Effector CD8-positive, alpha-beta T cell (primary cell): ENCODE measurements around the gene IPO4.

Experiments used
- DNase-seq: peaks from one replicate; lab custom pipeline; 2025; lab: John Stamatoyannopoulos, UW

The IPO4 gene

DNA sequence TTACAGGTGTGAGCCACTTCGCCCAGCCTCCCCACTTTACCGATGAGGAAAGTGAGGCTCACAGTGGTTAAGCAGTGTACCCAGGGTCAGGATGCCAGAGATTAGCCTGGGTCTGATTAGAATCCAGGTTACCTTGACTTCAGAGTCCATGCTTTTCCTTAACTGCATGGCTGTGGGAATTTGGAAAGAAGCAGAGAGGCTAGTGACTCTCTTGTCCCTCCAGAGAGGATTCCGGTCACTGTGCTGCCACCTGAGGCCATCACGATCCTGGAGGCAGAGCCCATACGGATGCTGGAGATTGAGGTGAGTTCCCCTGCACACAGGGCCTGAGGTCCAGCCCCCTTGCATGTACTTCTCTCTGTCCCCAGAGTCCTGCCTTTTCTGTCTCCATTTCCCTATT lies 12.0 kb downstream of the IPO4 start:
- no peak for DNase-seq

DNA sequence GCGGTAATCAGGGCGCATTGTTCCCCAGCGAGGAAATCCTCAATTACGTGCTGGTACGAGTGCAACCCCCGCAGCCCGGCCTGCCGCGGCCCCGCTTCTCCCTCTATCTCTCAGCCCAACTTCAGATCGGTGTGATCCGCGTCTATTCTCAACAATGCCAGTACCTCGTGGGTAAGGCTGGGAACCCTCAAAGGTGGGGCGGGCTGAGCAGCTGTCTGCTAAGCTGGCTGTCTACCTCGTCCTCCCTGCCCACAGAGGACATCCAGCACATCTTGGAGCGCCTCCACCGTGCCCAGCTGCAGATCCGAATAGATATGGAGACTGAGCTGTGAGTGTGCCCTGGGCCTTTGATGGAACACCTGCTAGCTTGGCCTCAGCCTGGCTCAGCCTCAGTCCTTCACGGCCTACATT lies 15.7 kb downstream of the IPO4 start:
- no peak for DNase-seq

GRCh38 chr14:24172261-24172860 lies 16.3 kb downstream of the IPO4 start:
- DNase-seq: no peak

GRCh38 chr14:24171422-24172260 lies 17.0 kb downstream of the IPO4 start, which contains the start of gene REC8:
Gene REC8, plus strand, starts transcription at chr14:24172080. Its CDS starts 473 bp downstream, at chr14:24172553.
- peak; percentile 77 for DNase-seq

DNA sequence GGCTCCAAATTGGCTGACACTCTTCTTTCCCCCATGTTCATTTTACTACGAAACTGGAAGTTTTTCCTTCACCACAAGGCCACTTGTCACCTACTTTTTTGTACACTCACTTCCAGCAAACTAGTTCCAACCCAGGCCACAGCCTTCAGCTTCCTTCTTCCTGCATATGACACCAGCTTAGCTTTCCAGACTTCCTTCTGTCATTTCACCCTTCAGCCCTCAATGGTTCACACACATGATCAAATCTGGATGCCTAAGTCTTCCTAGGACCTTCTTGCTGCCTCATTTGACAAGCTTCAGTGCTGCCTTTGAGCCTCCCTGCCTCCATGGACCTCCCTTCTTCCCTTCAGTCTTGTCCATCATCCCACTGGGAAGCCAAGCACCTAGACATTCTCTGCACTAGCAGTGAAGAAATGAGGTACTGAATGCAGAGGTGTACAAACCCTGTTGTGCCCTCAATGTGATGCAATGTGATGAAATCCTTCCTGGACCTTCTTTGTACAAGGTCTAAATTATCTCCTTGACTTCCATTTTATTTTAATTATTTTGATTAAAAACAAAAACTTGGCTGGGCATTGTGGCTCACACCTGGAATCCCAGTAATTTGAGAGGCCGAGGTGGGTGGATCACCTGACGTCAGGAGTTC lies 21.0 kb downstream of the IPO4 start:
- DNase-seq: no peak

GRCh38 chr14:24165785-24166184 lies 22.8 kb downstream of the IPO4 start:
- DNase-seq: no peak

GRCh38 chr14:24164518-24164991 lies 24.1 kb downstream of the IPO4 start:
- DNase-seq: no peak

GRCh38 chr14:24162093-24162492 lies 26.5 kb downstream of the IPO4 start:
- no peak for DNase-seq

DNA sequence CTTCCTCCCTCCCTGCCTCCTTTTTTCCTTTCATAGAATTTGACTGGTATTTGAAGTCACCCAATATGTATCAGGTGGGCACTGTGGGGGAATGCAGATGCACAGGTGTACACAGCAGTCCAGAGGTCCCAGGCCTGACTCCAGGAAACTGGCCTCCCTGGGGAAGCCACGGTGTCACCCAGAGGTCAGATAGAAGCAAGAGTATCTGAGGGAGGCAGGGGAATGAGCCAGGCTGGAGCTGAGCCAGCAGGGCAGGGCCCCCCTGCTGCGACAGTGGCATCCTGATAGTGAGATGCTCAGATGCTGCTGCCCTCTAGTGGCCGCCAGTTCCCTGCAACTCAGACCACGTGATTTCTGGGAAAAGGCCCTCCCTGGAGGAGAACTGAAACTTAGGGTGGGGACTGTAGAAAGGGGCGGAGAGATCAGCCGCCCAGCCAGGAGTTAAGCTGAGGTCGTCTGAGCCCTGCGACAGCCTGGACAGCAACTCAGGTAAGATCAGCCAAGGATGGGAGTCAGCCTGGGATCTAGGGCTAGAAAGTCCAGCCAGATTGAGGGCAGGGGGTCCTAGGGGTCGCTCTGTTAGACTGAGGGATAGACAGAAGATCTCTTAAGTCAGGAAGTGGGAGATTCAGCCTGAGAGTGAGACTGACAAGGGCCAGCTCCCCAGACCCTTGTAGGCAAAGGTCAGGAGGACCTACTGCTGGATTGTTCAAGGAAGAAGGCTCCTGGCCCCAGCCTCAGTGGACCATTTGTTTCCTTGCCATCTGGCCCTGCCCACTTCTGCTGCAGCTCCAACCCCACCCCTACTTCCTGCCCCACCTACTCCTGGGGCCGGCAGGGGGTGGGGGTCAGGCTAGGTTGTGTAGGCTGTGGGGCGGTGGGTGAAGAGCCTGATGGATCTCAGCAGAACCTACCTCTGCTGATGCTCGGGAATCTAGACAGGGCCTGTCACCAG lies 27.5 kb downstream of the IPO4 start, which contains the start of gene IRF9:
Gene IRF9, plus strand, starts transcription at position 416 of the 955 bp plus-strand sequence. CDS start 880 bp downstream, outside the sequence.
- DNase-seq: peak; percentile 97

DNA sequence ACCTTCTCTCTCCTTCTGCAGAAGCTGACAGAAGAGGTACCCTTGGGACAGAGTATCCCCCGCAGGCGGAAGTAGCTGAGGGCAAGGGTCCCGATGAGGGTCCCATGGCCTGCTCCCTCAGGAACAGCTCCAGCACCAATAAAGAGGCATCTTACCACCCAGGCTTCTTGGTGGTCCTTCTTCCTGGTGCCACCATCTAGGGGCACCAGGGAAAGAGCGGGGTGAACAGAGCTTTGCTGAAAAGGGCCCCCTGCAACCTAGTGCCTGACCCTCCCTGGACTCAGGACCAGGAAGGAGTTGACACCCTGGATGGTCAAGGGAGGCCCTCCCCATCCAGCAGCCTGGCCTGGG lies 28.1 kb downstream of the IPO4 start:
- DNase-seq: no peak

DNA sequence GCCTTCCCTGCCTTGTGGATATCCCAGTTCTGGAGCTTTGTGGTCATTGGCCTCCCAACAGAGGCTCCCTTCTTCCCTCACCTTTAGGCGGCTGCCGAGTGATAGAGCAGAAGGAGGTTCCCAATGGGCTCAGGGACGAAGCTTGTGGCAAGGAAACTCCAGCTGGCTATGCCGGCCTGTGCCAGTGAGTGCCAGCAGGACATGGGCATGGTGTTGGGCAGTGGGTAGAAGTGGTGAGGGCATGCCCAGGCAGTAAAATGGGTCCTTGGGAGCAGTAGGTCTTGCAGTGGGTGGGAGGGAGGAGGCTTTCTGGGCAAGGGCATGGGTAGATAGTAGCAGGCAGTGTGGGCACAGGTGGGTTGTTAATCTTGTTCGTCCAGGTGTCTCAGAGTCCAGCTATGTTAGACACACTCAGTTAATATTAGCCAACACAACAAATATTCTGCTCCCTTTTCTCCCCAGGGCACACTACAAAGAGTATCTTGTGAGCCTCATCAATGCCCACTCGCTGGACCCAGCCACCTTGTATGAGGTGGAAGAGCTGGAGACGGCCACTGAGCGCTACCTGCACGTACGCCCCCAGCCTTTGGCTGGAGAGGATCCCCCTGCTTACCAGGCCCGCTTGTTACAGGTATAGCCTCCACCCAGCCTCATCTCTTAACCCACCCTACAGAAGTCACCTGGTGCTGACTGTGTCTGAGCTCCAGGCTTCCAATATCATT lies 28.7 kb downstream of the IPO4 start:
- DNase-seq: no peak

DNA sequence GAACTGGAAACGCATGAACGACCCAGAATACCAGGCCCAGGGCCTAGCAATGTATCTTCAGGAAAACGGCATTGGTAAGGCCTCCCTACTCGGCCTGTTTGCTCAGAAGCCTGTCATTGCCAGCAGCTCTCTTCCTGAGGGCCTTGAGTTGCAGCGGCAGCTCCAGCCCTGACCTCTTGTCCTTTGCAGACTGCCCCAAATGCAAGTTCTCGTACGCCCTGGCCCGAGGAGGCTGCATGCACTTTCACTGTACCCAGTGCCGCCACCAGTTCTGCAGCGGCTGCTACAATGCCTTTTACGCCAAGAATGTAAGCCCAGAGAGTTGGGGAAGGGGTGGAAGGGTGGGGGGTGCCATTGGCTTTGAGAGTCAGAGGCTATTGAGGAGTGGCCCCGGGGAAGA lies 31.3 kb downstream of the IPO4 start:
- no peak for DNase-seq

DNA sequence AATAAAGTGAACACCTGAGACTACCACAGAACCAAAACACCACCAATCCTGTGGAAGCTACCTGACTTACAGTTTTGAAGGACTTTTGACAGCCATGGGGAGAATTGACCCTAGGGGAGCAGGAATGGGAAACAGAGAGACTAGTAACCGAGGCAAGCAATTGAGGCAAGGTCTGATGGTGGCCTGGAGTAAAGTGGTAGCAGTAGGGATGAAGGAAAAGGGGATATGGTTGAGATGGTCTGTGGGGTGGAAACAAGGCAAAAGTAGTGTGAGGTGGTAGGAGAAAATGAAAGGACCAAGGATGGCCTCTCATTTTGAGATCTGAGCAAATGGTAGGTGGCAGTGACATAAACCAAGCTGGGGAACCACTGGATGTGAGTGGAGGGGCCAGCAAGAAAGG lies 31.8 kb downstream of the IPO4 start:
- DNase-seq: no peak

- DNase-seq: no peak
Measured at GRCh38 chr14:24155100-24155499, 33.5 kb downstream of the IPO4 start.

DNA sequence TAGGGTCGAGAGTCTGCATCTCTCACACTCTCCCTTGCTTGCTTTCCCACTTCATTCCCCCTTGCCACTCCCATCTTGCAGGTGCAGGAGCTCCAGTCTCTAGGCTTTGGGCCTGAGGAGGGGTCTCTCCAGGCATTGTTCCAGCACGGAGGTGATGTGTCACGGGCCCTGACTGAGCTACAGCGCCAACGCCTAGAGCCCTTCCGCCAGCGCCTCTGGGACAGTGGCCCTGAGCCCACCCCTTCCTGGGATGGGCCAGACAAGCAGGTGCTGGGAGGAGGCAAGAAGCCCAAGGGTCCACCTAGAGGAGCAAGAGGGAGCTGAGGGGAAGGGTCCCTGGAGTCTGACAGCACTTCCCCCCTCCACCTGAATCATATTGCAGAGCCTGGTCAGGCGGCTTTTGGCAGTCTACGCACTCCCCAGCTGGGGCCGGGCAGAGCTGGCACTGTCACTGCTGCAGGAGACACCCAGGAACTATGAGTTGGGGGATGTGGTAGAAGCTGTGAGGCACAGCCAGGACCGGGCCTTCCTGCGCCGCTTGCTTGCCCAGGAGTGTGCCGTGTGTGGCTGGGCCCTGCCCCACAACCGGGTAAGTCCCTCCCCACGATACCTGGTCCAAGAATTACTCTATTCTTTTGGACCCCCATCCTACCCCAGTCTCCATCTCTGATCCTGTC lies 37.1 kb downstream of the IPO4 start:
- DNase-seq: no peak

DNA sequence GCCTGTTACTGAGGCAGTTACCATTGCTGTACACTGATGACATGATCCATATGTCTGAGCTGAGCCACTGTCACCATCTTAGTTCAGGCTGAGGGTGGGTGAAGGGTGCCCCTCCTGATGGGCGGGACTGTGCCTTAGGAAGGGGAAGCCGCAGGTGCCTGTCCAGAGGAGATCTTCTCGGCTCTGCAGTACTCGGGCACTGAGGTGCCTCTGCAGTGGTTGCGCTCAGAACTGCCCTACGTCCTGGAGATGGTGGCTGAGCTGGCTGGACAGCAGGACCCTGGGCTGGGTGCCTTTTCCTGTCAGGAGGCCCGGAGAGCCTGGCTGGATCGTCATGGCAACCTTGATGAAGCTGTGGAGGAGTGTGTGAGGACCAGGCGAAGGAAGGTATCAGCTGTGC lies 37.6 kb downstream of the IPO4 start:
- DNase-seq: no peak

GRCh38 chr14:24150567-24150966 lies 38.0 kb downstream of the IPO4 start:
- no peak for DNase-seq

GRCh38 chr14:24150061-24150460 lies 38.6 kb downstream of the IPO4 start:
- DNase-seq: no peak

DNA sequence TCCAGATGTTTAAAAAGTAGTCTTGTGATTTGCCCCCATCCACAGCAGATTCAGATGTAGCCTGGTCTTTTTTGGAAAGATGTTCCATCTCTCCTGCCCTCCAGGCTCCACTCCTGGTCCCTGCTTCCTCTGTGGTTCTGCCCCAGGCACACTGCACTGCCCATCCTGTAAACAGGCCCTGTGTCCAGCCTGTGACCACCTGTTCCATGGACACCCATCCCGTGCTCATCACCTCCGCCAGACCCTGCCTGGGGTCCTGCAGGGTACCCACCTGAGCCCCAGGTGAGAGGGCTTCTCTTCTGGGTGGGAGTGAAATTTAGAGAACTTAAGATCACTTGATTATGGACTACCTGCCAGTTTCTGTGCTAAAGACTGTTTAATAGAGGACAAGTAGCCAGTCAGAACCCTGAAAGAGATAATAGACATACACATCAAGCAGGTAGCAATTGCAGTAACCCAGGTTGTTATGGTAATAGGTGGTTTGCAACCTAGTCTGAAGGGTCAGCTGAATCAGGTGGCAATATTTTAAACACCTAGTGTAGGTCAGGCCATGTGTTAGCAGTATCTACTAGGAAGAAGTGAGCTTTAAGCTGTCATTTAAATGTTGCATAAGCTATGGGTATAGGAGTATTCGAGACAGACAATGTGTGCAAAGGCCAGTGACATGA lies 39.2 kb downstream of the IPO4 start:
- DNase-seq: no peak
